Measurements from ENCODE around the gene CABP1.

DNA sequence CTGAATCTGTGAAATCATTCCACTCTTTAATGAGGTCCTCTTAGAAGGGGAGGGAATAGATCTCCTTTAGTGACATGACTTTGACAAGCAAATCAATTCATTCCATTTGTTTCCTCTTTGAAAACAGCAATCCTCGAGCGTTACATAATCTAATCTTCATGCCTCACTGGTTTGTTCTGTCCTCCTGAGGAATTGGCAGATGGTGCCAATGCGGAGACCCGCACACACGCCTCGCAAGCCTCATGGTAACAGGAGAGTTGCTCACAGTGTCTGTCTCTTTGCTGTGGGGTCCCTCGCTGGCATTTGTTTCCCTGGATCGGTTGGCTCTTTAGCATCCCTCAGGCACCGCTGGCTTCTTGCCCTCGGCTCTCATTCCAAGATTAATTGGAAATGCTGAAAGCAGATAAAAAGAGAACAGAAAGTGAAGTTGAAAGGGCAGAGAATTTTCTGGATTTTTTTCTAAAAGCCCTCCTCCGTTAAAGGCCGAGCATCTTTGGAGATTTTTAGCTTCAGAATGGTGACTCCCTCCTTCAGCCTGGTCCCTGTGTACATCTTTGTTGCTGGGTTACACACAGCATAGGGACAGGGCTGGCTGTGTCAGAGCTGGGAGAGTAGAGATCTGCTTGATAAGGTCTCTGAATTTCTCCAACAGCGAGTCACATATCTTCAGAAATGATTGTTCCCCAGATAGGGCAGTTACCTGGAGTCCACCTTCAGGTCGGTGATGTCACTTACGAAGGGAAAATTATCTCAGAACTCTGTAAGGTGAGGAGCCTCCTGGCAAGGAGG is 10.1 kb upstream of the CABP1 start:
- TF ChIP-seq, protein P1, sequence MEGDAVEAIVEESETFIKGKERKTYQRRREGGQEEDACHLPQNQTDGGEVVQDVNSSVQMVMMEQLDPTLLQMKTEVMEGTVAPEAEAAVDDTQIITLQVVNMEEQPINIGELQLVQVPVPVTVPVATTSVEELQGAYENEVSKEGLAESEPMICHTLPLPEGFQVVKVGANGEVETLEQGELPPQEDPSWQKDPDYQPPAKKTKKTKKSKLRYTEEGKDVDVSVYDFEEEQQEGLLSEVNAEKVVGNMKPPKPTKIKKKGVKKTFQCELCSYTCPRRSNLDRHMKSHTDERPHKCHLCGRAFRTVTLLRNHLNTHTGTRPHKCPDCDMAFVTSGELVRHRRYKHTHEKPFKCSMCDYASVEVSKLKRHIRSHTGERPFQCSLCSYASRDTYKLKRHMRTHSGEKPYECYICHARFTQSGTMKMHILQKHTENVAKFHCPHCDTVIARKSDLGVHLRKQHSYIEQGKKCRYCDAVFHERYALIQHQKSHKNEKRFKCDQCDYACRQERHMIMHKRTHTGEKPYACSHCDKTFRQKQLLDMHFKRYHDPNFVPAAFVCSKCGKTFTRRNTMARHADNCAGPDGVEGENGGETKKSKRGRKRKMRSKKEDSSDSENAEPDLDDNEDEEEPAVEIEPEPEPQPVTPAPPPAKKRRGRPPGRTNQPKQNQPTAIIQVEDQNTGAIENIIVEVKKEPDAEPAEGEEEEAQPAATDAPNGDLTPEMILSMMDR (IDR thresholded peaks at IDR 0.05) = no peak
- TF ChIP-seq POLR2A (IDR thresholded peaks at IDR 0.05) (no peak), EP300 (IDR thresholded peaks at IDR 0.05) (no peak)
